WTC11 (cell line): ENCODE results near the gene TCEANC. TPM values are rescaled to one million over a fixed set of nuclear protein-coding genes. Genes with fewer than 3 reads are reported as not detected.

Source experiments
- ATAC-seq: fragments of 200-7000 bp; cut with Tn5 transposase; 2 replicates; pipeline ENCODE4 v1.10.0; 2021; ENCODE audit warnings: mild to moderate bottlenecking, moderate library complexity
- CTCF ChIA-PET: fragments of 300-600 bp; sonication (Branson Sonifier 250); formaldehyde crosslinking; loops from one replicate; lab custom pipeline; 2021; ENCODE audit warnings: antibody characterized with exemption; lab: Charles Lee
- POLR2A ChIA-PET: fragments of 350-600 bp; sonication (Branson Sonifier 250); formaldehyde crosslinking; loops from one replicate; lab custom pipeline; 2021; ENCODE audit warnings: antibody characterized with exemption; lab: Charles Lee
- DNase-seq: peaks from one replicate; pipeline ENCODE4 v3.0.0; 2021; ENCODE audit warnings: low spot score
- H3K27ac Mint-ChIP-seq: 2 replicates; pipeline ENCODE4 v1.8.0; 2021; ENCODE audit warnings: mixed read lengths
- H3K27me3 Mint-ChIP-seq: 2 replicates; pipeline ENCODE4 v1.8.0; 2021; ENCODE audit warnings: low read depth, mild to moderate bottlenecking, moderate library complexity, mixed read lengths
- H3K36me3 Mint-ChIP-seq: 2 replicates; pipeline ENCODE4 v1.8.0; 2021; ENCODE audit warnings: mixed read lengths
- H3K4me1 Mint-ChIP-seq: 2 replicates; pipeline ENCODE4 v1.8.0; 2022; ENCODE audit warnings: mixed read lengths
- H3K4me3 Mint-ChIP-seq: 2 replicates; pipeline ENCODE4 v1.8.0; 2021; ENCODE audit warnings: mild to moderate bottlenecking, moderate library complexity, mixed read lengths
- H3K9me3 Mint-ChIP-seq: 2 replicates; pipeline ENCODE4 v1.8.0; 2021; ENCODE audit warnings: mixed read lengths
- AFF4 ChIP-seq: sonication (generic); formaldehyde crosslinking; IDR thresholded peaks from 2 replicates; pipeline ENCODE4 v1.8.1; 2023; ENCODE audit warnings: mild to moderate bottlenecking, missing genetic modification reagents, borderline replicate concordance
- AR ChIP-seq: fragments of 250-450 bp; sonication (Bioruptor Pico); IDR thresholded peaks from 2 replicates; pipeline ENCODE4 v1.9.0; 2021; ENCODE audit warnings: mild to moderate bottlenecking
- ATF3 ChIP-seq: sonication (generic); formaldehyde crosslinking; conservative IDR thresholded peaks from 2 replicates; pipeline ENCODE4 v1.8.1; 2022; ENCODE audit warnings: mild to moderate bottlenecking, missing genetic modification reagents
- E2F1 ChIP-seq: sonication (generic); formaldehyde crosslinking; IDR thresholded peaks from 2 replicates; pipeline ENCODE4 v1.8.0; 2022; ENCODE audit warnings: mild to moderate bottlenecking, missing genetic modification reagents
- ELF4 ChIP-seq: sonication (generic); formaldehyde crosslinking; IDR thresholded peaks from 2 replicates; pipeline ENCODE4 v1.8.1; 2022; ENCODE audit warnings: low read depth, mild to moderate bottlenecking, moderate library complexity, missing genetic modification reagents
- FOXJ3 ChIP-seq: sonication (generic); formaldehyde crosslinking; IDR thresholded peaks from 2 replicates; pipeline ENCODE4 v1.9.0; 2021; ENCODE audit warnings: missing genetic modification reagents, mild to moderate bottlenecking, borderline replicate concordance
- FOXP1 ChIP-seq: sonication (generic); formaldehyde crosslinking; IDR thresholded peaks from 2 replicates; pipeline ENCODE4 v1.8.0; 2022; ENCODE audit warnings: missing genetic modification reagents, mild to moderate bottlenecking, moderate library complexity, borderline replicate concordance
- HMGXB4 ChIP-seq: sonication (generic); formaldehyde crosslinking; IDR thresholded peaks from 2 replicates; pipeline ENCODE4 v1.8.1; 2023; ENCODE audit warnings: mild to moderate bottlenecking, moderate library complexity, missing genetic modification reagents
- JAZF1 ChIP-seq: fragments of 250-450 bp; sonication (Bioruptor Pico); IDR thresholded peaks from 2 replicates; pipeline ENCODE4 v1.9.0; 2021; ENCODE audit warnings: moderate library complexity, mild to moderate bottlenecking, inconsistent platforms
- MYBL2 ChIP-seq: sonication (generic); formaldehyde crosslinking; IDR thresholded peaks from 2 replicates; pipeline ENCODE4 v1.8.1; 2023; ENCODE audit warnings: mild to moderate bottlenecking, moderate library complexity, missing genetic modification reagents
- NFYB ChIP-seq: sonication (generic); formaldehyde crosslinking; conservative IDR thresholded peaks from 2 replicates; pipeline ENCODE4 v1.8.0; 2022; ENCODE audit warnings: low read depth, missing genetic modification reagents
- PREB ChIP-seq: sonication (generic); formaldehyde crosslinking; IDR thresholded peaks from 2 replicates; pipeline ENCODE4 v1.8.1; 2022; ENCODE audit warnings: mild to moderate bottlenecking, missing genetic modification reagents, moderate library complexity, borderline replicate concordance
- PRRX2 ChIP-seq: fragments of 250-450 bp; sonication (Bioruptor Pico); IDR thresholded peaks from 2 replicates; pipeline ENCODE4 v1.8.0; 2021; ENCODE audit warnings: mild to moderate bottlenecking
- RELA ChIP-seq: sonication (generic); formaldehyde crosslinking; IDR thresholded peaks from 2 replicates; pipeline ENCODE4 v1.8.1; 2022; ENCODE audit warnings: missing genetic modification reagents, mild to moderate bottlenecking, borderline replicate concordance
- TEAD4 ChIP-seq: sonication (generic); formaldehyde crosslinking; IDR thresholded peaks from 2 replicates; pipeline ENCODE4 v1.8.0; 2022; ENCODE audit warnings: mild to moderate bottlenecking, missing genetic modification reagents
- USF1 ChIP-seq: sonication (generic); formaldehyde crosslinking; IDR thresholded peaks from 2 replicates; pipeline ENCODE4 v1.8.0; 2022; ENCODE audit warnings: mild to moderate bottlenecking, missing genetic modification reagents
- USF2 ChIP-seq: sonication (generic); formaldehyde crosslinking; IDR thresholded peaks from 2 replicates; pipeline ENCODE4 v1.8.1; 2023; ENCODE audit warnings: mild to moderate bottlenecking, missing genetic modification reagents, moderate library complexity
- ZMAT4 ChIP-seq: fragments of 250-450 bp; sonication (Bioruptor Pico); IDR thresholded peaks from 2 replicates; pipeline ENCODE4 v1.9.0; 2021; ENCODE audit warnings: mild to moderate bottlenecking
- ZNF121 ChIP-seq: sonication (generic); formaldehyde crosslinking; IDR thresholded peaks from 2 replicates; pipeline ENCODE4 v1.8.0; 2023; ENCODE audit warnings: missing genetic modification reagents
- ZNF138 ChIP-seq: sonication (generic); formaldehyde crosslinking; conservative IDR thresholded peaks from 2 replicates; pipeline ENCODE4 v1.8.1; 2022; ENCODE audit warnings: mild to moderate bottlenecking, moderate library complexity, missing genetic modification reagents
- total RNA-seq: library from RNA; stranded (reverse); gene quantifications from 3 replicates; pipeline ENCODE4 v1.2.3, GENCODE V29; 2021

The TCEANC gene
- total RNA-seq, 1 experiment from 2014 or later, result 2.0 TPM

- ATAC-seq, result no peak
- no peak for DNase-seq
- TF ChIP-seq ZNF121 (CRISPR knock-in tag) (no peak), FOXP1 (CRISPR knock-in tag) (no peak), MYBL2 (CRISPR knock-in tag) (no peak), E2F1 (CRISPR knock-in tag) (no peak), ZMAT4 (CRISPR knock-in tag) (no peak), PREB (CRISPR knock-in tag) (no peak), HMGXB4 (CRISPR knock-in tag) (no peak), RELA (CRISPR knock-in tag) (no peak), AFF4 (CRISPR knock-in tag) (no peak), NFYB (no peak), USF1 (CRISPR knock-in tag) (no peak), ZNF138 (CRISPR knock-in tag) (no peak), AR (CRISPR knock-in tag) (no peak), JAZF1 (CRISPR knock-in tag) (no peak), FOXJ3 (no peak), TEAD4 (no peak), PRRX2 (CRISPR knock-in tag) (no peak), ELF4 (CRISPR knock-in tag) (no peak), USF2 (CRISPR knock-in tag) (no peak), ATF3 (CRISPR knock-in tag) (no peak)
- Mint-ChIP-seq H3K27ac (no peak overlapping the region), H3K36me3 (no peaks in the 10 kb centered on the region), H3K4me1 (peaks cover 7% of the 10 kb centered on the region), H3K9me3 (no peaks in the 10 kb centered on the region), H3K4me3 (no peak overlapping the region), H3K27me3 (no peaks in the 10 kb centered on the region)
- ChIA-PET POLR2A (no interaction called here), CTCF (interaction anchor here (0.7 kb wide), 1 partner anchor 144 kb away, joined by 3 read pairs; no protein-coding TSS in a partner anchor)
These were observed 2.6 kb upstream of the TCEANC start for GRCh38 chrX:13650318-13650717.
